WTC11 (cell line): ENCODE data around the gene MMS22L. TPM values are rescaled to one million over a fixed set of nuclear protein-coding genes. Genes with fewer than 3 reads are reported as not detected.

Experiments
- ATAC-seq: fragments of 200-7000 bp; cut with Tn5 transposase; 2 replicates; pipeline ENCODE4 v1.10.0; 2021; ENCODE audit warnings: mild to moderate bottlenecking, moderate library complexity
- CTCF ChIA-PET: fragments of 300-600 bp; sonication (Branson Sonifier 250); formaldehyde crosslinking; loops from one replicate; lab custom pipeline; 2021; ENCODE audit warnings: antibody characterized with exemption; lab: Charles Lee
- POLR2A ChIA-PET: fragments of 350-600 bp; sonication (Branson Sonifier 250); formaldehyde crosslinking; loops from one replicate; lab custom pipeline; 2021; ENCODE audit warnings: antibody characterized with exemption; lab: Charles Lee
- DNase-seq: peaks from one replicate; pipeline ENCODE4 v3.0.0; 2021; ENCODE audit warnings: low spot score
- H3K27ac Mint-ChIP-seq: 2 replicates; pipeline ENCODE4 v1.8.0; 2021; ENCODE audit warnings: mixed read lengths
- H3K27me3 Mint-ChIP-seq: 2 replicates; pipeline ENCODE4 v1.8.0; 2021; ENCODE audit warnings: low read depth, mild to moderate bottlenecking, moderate library complexity, mixed read lengths
- H3K36me3 Mint-ChIP-seq: 2 replicates; pipeline ENCODE4 v1.8.0; 2021; ENCODE audit warnings: mixed read lengths
- H3K4me1 Mint-ChIP-seq: 2 replicates; pipeline ENCODE4 v1.8.0; 2022; ENCODE audit warnings: mixed read lengths
- H3K4me3 Mint-ChIP-seq: 2 replicates; pipeline ENCODE4 v1.8.0; 2021; ENCODE audit warnings: mild to moderate bottlenecking, moderate library complexity, mixed read lengths
- H3K9me3 Mint-ChIP-seq: 2 replicates; pipeline ENCODE4 v1.8.0; 2021; ENCODE audit warnings: mixed read lengths
- AR ChIP-seq: fragments of 250-450 bp; sonication (Bioruptor Pico); IDR thresholded peaks from 2 replicates; pipeline ENCODE4 v1.9.0; 2021; ENCODE audit warnings: mild to moderate bottlenecking
- CBFB ChIP-seq: sonication (generic); formaldehyde crosslinking; IDR thresholded peaks from 2 replicates; pipeline ENCODE4 v1.8.1; 2022; ENCODE audit warnings: mild to moderate bottlenecking, low read depth, missing genetic modification reagents
- ERG ChIP-seq: fragments of 250-450 bp; sonication (Bioruptor Pico); IDR thresholded peaks from 2 replicates; pipeline ENCODE4 v1.8.0; 2021; ENCODE audit warnings: mild to moderate bottlenecking
- ETV6 ChIP-seq: sonication (generic); formaldehyde crosslinking; IDR thresholded peaks from 2 replicates; pipeline ENCODE4 v1.8.1; 2022; ENCODE audit warnings: mild to moderate bottlenecking, missing genetic modification reagents
- FOXJ3 ChIP-seq: sonication (generic); formaldehyde crosslinking; IDR thresholded peaks from 2 replicates; pipeline ENCODE4 v1.9.0; 2021; ENCODE audit warnings: missing genetic modification reagents, mild to moderate bottlenecking, borderline replicate concordance
- GABPB1 ChIP-seq: sonication (generic); formaldehyde crosslinking; IDR thresholded peaks from 2 replicates; pipeline ENCODE4 v1.8.1; 2023; ENCODE audit warnings: mild to moderate bottlenecking, missing genetic modification reagents
- JAZF1 ChIP-seq: fragments of 250-450 bp; sonication (Bioruptor Pico); IDR thresholded peaks from 2 replicates; pipeline ENCODE4 v1.9.0; 2021; ENCODE audit warnings: moderate library complexity, mild to moderate bottlenecking, inconsistent platforms
- JUN ChIP-seq: sonication (generic); formaldehyde crosslinking; IDR thresholded peaks from 2 replicates; pipeline ENCODE4 v1.8.0; 2023; ENCODE audit warnings: mild to moderate bottlenecking, missing genetic modification reagents
- NFATC4 ChIP-seq: fragments of 250-450 bp; sonication (Bioruptor Pico); IDR thresholded peaks from 2 replicates; pipeline ENCODE4 v1.9.0; 2021; ENCODE audit warnings: mild to moderate bottlenecking
- NR2C2 ChIP-seq: sonication (generic); formaldehyde crosslinking; IDR thresholded peaks from 2 replicates; pipeline ENCODE4 v1.8.0; 2022; ENCODE audit warnings: mild to moderate bottlenecking, missing genetic modification reagents
- SMAD4 ChIP-seq: sonication (generic); formaldehyde crosslinking; IDR thresholded peaks from 2 replicates; pipeline ENCODE4 v1.8.0; 2022; ENCODE audit warnings: mild to moderate bottlenecking, missing genetic modification reagents
- ZNF138 ChIP-seq: sonication (generic); formaldehyde crosslinking; conservative IDR thresholded peaks from 2 replicates; pipeline ENCODE4 v1.8.1; 2022; ENCODE audit warnings: mild to moderate bottlenecking, moderate library complexity, missing genetic modification reagents
- ZNF425 ChIP-seq: fragments of 250-450 bp; sonication (Bioruptor Pico); conservative IDR thresholded peaks from 2 replicates; pipeline ENCODE4 v1.9.0; 2021; ENCODE audit warnings: mild to moderate bottlenecking
- ZNF671 ChIP-seq: fragments of 250-450 bp; sonication (Bioruptor Pico); IDR thresholded peaks from 2 replicates; pipeline ENCODE4 v1.8.0; 2021; ENCODE audit warnings: mild to moderate bottlenecking
- ZSCAN18 ChIP-seq: fragments of 250-450 bp; sonication (Bioruptor Pico); IDR thresholded peaks from 2 replicates; pipeline ENCODE4 v2.1.2; 2022; ENCODE audit warnings: mild to moderate bottlenecking, moderate library complexity
- total RNA-seq: library from RNA; stranded (reverse); gene quantifications from 3 replicates; pipeline ENCODE4 v1.2.3, GENCODE V29; 2021
- TF ChIP-seq, protein P1 (sequence below): sonication (generic); formaldehyde crosslinking; IDR thresholded peaks from 2 replicates; pipeline ENCODE4 v1.8.1; 2022; ENCODE audit warnings: missing genetic modification reagents, borderline replicate concordance
- TF ChIP-seq, protein P2 (sequence below): sonication (generic); formaldehyde crosslinking; IDR thresholded peaks from 2 replicates; pipeline ENCODE4 v1.8.0; 2023; ENCODE audit warnings: missing genetic modification reagents, mild to moderate bottlenecking, borderline replicate concordance
- TF ChIP-seq, protein P3 (sequence below): sonication (generic); formaldehyde crosslinking; IDR thresholded peaks from 2 replicates; pipeline ENCODE4 v1.8.1; 2022; ENCODE audit warnings: mild to moderate bottlenecking, moderate library complexity, missing genetic modification reagents
- TF ChIP-seq, protein P4 (sequence below): sonication (generic); formaldehyde crosslinking; IDR thresholded peaks from 2 replicates; pipeline ENCODE4 v1.8.0; 2023; ENCODE audit warnings: missing genetic modification reagents
- TF ChIP-seq, protein P5 (sequence below): sonication (generic); formaldehyde crosslinking; IDR thresholded peaks from 2 replicates; pipeline ENCODE4 v1.8.1; 2023; ENCODE audit warnings: mild to moderate bottlenecking, missing genetic modification reagents, moderate library complexity

The MMS22L gene
- total RNA-seq, 1 experiment from 2014 or later = 39.7 TPM

DNA sequence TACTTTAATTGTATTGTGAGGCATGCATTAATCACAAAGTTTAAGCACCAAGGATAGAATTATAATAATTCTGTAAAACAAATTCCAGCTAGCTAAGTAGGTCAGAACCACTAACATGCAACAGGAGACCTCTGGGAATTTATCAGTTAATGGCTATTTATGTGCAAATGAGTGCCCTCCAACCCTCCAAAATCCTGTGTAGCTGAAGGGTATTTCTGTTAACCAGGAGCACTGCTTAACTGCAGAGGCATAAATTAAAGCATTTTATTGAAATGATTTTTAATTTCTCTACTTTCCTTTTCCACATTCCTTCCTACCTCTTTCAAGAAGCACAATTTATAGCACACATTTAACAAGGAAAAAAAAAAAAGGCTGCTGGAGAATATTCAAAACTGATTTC, 77.0 kb downstream of the MMS22L start:
- H3K4me3 Mint-ChIP-seq = peak overlapping the region; percentile 27
- DNase-seq = no peak
- peak; percentile 82 for ATAC-seq
- ChIA-PET CTCF (interaction anchor here (2.3 kb wide), 1 partner anchor 9 kb away, joined by 20 read pairs; no protein-coding TSS in a partner anchor), POLR2A (interaction anchor here (0.6 kb wide), 1 partner anchor 9 kb away, joined by 3 read pairs; no protein-coding TSS in a partner anchor)
- peaks cover 3% of the 10 kb centered on the region; the same call in 1 of the 2 replicates for H3K36me3 Mint-ChIP-seq
- peaks cover 22% of the 10 kb centered on the region for H3K4me1 Mint-ChIP-seq
- no peaks in the 10 kb centered on the region for H3K27me3 Mint-ChIP-seq
- H3K9me3 Mint-ChIP-seq = no peaks in the 10 kb centered on the region
- 0 out of 2 replicates have a peak overlapping the region, but pooled peaks have one; percentile 78 for H3K27ac Mint-ChIP-seq
- no peak for TF ChIP-seq JUN
- TF ChIP-seq ETV6 (CRISPR knock-in tag) = no peak
- TF ChIP-seq, protein P1, sequence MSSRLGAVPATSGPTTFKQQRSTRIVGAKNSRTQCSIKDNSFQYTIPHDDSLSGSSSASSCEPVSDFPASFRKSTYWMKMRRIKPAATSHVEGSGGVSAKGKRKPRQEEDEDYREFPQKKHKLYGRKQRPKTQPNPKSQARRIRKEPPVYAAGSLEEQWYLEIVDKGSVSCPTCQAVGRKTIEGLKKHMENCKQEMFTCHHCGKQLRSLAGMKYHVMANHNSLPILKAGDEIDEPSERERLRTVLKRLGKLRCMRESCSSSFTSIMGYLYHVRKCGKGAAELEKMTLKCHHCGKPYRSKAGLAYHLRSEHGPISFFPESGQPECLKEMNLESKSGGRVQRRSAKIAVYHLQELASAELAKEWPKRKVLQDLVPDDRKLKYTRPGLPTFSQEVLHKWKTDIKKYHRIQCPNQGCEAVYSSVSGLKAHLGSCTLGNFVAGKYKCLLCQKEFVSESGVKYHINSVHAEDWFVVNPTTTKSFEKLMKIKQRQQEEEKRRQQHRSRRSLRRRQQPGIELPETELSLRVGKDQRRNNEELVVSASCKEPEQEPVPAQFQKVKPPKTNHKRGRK (CRISPR knock-in tag) = no peak
- TF ChIP-seq, protein P2, sequence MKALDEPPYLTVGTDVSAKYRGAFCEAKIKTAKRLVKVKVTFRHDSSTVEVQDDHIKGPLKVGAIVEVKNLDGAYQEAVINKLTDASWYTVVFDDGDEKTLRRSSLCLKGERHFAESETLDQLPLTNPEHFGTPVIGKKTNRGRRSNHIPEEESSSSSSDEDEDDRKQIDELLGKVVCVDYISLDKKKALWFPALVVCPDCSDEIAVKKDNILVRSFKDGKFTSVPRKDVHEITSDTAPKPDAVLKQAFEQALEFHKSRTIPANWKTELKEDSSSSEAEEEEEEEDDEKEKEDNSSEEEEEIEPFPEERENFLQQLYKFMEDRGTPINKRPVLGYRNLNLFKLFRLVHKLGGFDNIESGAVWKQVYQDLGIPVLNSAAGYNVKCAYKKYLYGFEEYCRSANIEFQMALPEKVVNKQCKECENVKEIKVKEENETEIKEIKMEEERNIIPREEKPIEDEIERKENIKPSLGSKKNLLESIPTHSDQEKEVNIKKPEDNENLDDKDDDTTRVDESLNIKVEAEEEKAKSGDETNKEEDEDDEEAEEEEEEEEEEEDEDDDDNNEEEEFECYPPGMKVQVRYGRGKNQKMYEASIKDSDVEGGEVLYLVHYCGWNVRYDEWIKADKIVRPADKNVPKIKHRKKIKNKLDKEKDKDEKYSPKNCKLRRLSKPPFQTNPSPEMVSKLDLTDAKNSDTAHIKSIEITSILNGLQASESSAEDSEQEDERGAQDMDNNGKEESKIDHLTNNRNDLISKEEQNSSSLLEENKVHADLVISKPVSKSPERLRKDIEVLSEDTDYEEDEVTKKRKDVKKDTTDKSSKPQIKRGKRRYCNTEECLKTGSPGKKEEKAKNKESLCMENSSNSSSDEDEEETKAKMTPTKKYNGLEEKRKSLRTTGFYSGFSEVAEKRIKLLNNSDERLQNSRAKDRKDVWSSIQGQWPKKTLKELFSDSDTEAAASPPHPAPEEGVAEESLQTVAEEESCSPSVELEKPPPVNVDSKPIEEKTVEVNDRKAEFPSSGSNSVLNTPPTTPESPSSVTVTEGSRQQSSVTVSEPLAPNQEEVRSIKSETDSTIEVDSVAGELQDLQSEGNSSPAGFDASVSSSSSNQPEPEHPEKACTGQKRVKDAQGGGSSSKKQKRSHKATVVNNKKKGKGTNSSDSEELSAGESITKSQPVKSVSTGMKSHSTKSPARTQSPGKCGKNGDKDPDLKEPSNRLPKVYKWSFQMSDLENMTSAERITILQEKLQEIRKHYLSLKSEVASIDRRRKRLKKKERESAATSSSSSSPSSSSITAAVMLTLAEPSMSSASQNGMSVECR (CRISPR knock-in tag) = no peak
- no peak for TF ChIP-seq JAZF1 (CRISPR knock-in tag)
- TF ChIP-seq NR2C2 (CRISPR knock-in tag) = no peak
- no peak for TF ChIP-seq ZNF671
- no peak for TF ChIP-seq CBFB (CRISPR knock-in tag)
- no peak for TF ChIP-seq FOXJ3 (CRISPR knock-in tag)
- TF ChIP-seq SMAD4 (CRISPR knock-in tag) = no peak
- TF ChIP-seq, protein P3, sequence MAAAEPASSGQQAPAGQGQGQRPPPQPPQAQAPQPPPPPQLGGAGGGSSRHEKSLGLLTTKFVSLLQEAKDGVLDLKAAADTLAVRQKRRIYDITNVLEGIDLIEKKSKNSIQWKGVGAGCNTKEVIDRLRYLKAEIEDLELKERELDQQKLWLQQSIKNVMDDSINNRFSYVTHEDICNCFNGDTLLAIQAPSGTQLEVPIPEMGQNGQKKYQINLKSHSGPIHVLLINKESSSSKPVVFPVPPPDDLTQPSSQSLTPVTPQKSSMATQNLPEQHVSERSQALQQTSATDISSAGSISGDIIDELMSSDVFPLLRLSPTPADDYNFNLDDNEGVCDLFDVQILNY = no peak
- TF ChIP-seq ERG (CRISPR knock-in tag) = no peak
- TF ChIP-seq, protein P4, sequence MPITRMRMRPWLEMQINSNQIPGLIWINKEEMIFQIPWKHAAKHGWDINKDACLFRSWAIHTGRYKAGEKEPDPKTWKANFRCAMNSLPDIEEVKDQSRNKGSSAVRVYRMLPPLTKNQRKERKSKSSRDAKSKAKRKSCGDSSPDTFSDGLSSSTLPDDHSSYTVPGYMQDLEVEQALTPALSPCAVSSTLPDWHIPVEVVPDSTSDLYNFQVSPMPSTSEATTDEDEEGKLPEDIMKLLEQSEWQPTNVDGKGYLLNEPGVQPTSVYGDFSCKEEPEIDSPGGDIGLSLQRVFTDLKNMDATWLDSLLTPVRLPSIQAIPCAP (CRISPR knock-in tag) = no peak
- no peak for TF ChIP-seq ZNF425 (CRISPR knock-in tag)
- TF ChIP-seq, protein P5, sequence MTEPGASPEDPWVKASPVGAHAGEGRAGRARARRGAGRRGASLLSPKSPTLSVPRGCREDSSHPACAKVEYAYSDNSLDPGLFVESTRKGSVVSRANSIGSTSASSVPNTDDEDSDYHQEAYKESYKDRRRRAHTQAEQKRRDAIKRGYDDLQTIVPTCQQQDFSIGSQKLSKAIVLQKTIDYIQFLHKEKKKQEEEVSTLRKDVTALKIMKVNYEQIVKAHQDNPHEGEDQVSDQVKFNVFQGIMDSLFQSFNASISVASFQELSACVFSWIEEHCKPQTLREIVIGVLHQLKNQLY (CRISPR knock-in tag) = no peak
- TF ChIP-seq AR (CRISPR knock-in tag) = no peak
- no peak for TF ChIP-seq GABPB1 (CRISPR knock-in tag)
- TF ChIP-seq ZSCAN18 (CRISPR knock-in tag) = no peak
- no peak for TF ChIP-seq NFATC4 (CRISPR knock-in tag)
- no peak for TF ChIP-seq ZNF138 (CRISPR knock-in tag)
